HEK293 (cell line): ENCODE measurements around the gene ELL2.

Experiments used
- CTCF ChIA-PET: fragments of 350-600 bp; formaldehyde crosslinking; extraction: SDS; loops from one replicate; lab custom pipeline; 2021; ENCODE audit warnings: antibody characterized with exemption; lab: Yijun Ruan, JAX
- POLR2A ChIA-PET: fragments of 300-600 bp; formaldehyde crosslinking; extraction: SDS; loops from one replicate; lab custom pipeline; 2020; ENCODE audit warnings: antibody characterized with exemption, inconsistent platforms; lab: Yijun Ruan, JAX
- H3K27ac ChIP-seq: fragments of 200-500 bp; sonication (Bioruptor generic); 2 replicates; pipeline ENCODE4 v1.5.1; 2014; ENCODE audit warnings: low read depth, low read length, control low read depth, inconsistent platforms; ENCODE audit errors: extremely low read depth
- H3K36me3 ChIP-seq, 2 experiments: fragments of 200-500 bp in 1 of 2; sonication (Bioruptor generic) in 1 of 2; 1 replicate in 1 of 2; 2 replicates in 1 of 2; pipeline ENCODE4 v1.5.1; 2014 to 2017; ENCODE audit warnings: inconsistent platforms in 2 of 2, low read length in 2 of 2; ENCODE audit not compliant: control insufficient read depth in 2 of 2, insufficient read depth in 1 of 2
- H3K4me1 ChIP-seq: fragments of 200-500 bp; sonication (Bioruptor generic); 2 replicates; pipeline ENCODE4 v1.5.1; 2014; ENCODE audit warnings: mild to moderate bottlenecking, low read length, inconsistent platforms; ENCODE audit not compliant: control insufficient read depth, insufficient read depth
- H3K4me3 ChIP-seq: 2 replicates; pipeline ENCODE4 v1.5.1; 2011; ENCODE audit warnings: low read depth, mild to moderate bottlenecking, control low read depth, low read length, moderate library complexity
- H3K9me3 ChIP-seq: fragments of 200-500 bp; sonication (Bioruptor generic); 2 replicates; pipeline ENCODE4 v1.5.1; 2014; ENCODE audit warnings: low read depth, low read length, inconsistent platforms; ENCODE audit not compliant: control insufficient read depth, insufficient read depth
- AEBP2 ChIP-seq: fragments of 450-650 bp; formaldehyde crosslinking; IDR thresholded peaks from 2 replicates; pipeline ENCODE4 v1.5.1; 2016; ENCODE audit warnings: missing biosample characterization, missing genetic modification characterization, borderline replicate concordance
- EGR2 ChIP-seq: fragments of 450-650 bp; formaldehyde crosslinking; IDR thresholded peaks from 2 replicates; pipeline ENCODE4 v1.5.1; 2016; ENCODE audit warnings: low read depth, missing biosample characterization, missing genetic modification characterization
- REPIN1 ChIP-seq: fragments of 450-650 bp; formaldehyde crosslinking; IDR thresholded peaks from 2 replicates; pipeline ENCODE4 v1.5.1; 2017; ENCODE audit warnings: missing biosample characterization, missing genetic modification characterization, low read depth
- TCF7L2 ChIP-seq: IDR thresholded peaks from 2 replicates; pipeline ENCODE4 v1.6.1; 2011; ENCODE audit warnings: low read depth, mild to moderate bottlenecking, inconsistent platforms, low read length, moderate library complexity, borderline replicate concordance
- TRIM28 ChIP-seq: IDR thresholded peaks from 2 replicates; pipeline ENCODE4 v1.6.1; 2011; ENCODE audit warnings: low read length, control low read depth, borderline replicate concordance
- ZFHX2 ChIP-seq: fragments of 450-650 bp; formaldehyde crosslinking; conservative IDR thresholded peaks from 2 replicates; pipeline ENCODE4 v1.5.1; 2016; ENCODE audit warnings: missing biosample characterization, missing genetic modification characterization
- ZNF121 ChIP-seq: fragments of 450-650 bp; formaldehyde crosslinking; IDR thresholded peaks from 2 replicates; pipeline ENCODE4 v1.5.1; 2016; ENCODE audit warnings: missing biosample characterization, missing genetic modification characterization
- ZNF132 ChIP-seq: fragments of 450-650 bp; formaldehyde crosslinking; IDR thresholded peaks from 2 replicates; pipeline ENCODE4 v1.5.1; 2017; ENCODE audit warnings: missing biosample characterization, missing genetic modification characterization, borderline replicate concordance
- ZNF211 ChIP-seq: fragments of 450-650 bp; formaldehyde crosslinking; IDR thresholded peaks from 2 replicates; pipeline ENCODE4 v1.5.1; 2016; ENCODE audit warnings: low read depth, missing biosample characterization, missing genetic modification characterization
- ZNF214 ChIP-seq: fragments of 450-650 bp; formaldehyde crosslinking; IDR thresholded peaks from 2 replicates; pipeline ENCODE4 v1.5.1; 2017; ENCODE audit warnings: missing biosample characterization, mild to moderate bottlenecking, missing genetic modification characterization, borderline replicate concordance
- ZNF280C ChIP-seq: fragments of 450-650 bp; formaldehyde crosslinking; IDR thresholded peaks from 2 replicates; pipeline ENCODE4 v1.5.1; 2016; ENCODE audit warnings: missing biosample characterization, missing genetic modification characterization
- ZNF311 ChIP-seq: fragments of 450-650 bp; formaldehyde crosslinking; IDR thresholded peaks from 2 replicates; pipeline ENCODE4 v1.5.1; 2017; ENCODE audit warnings: missing biosample characterization, missing genetic modification characterization, borderline replicate concordance
- ZNF335 ChIP-seq: fragments of 450-650 bp; formaldehyde crosslinking; conservative IDR thresholded peaks from 2 replicates; pipeline ENCODE4 v1.5.1; 2016; ENCODE audit warnings: missing biosample characterization, missing genetic modification characterization
- ZNF350 ChIP-seq: fragments of 450-650 bp; formaldehyde crosslinking; IDR thresholded peaks from 2 replicates; pipeline ENCODE4 v1.5.0; 2017; ENCODE audit warnings: missing biosample characterization, mild to moderate bottlenecking, missing genetic modification characterization
- ZNF366 ChIP-seq: fragments of 450-650 bp; formaldehyde crosslinking; conservative IDR thresholded peaks from 2 replicates; pipeline ENCODE4 v1.5.1; 2016; ENCODE audit warnings: missing biosample characterization, missing genetic modification characterization
- ZNF423 ChIP-seq: fragments of 450-650 bp; formaldehyde crosslinking; IDR thresholded peaks from 2 replicates; pipeline ENCODE4 v1.5.1; 2016; ENCODE audit warnings: missing biosample characterization, missing genetic modification characterization
- ZNF426 ChIP-seq: fragments of 450-650 bp; formaldehyde crosslinking; IDR thresholded peaks from 2 replicates; pipeline ENCODE4 v1.5.1; 2017; ENCODE audit warnings: missing biosample characterization, missing genetic modification characterization, mild to moderate bottlenecking, inconsistent platforms, moderate library complexity
- ZNF544 ChIP-seq: fragments of 450-650 bp; formaldehyde crosslinking; IDR thresholded peaks from 2 replicates; pipeline ENCODE4 v1.5.0; 2017; ENCODE audit warnings: missing biosample characterization, missing genetic modification characterization
- ZNF561 ChIP-seq: fragments of 450-650 bp; IDR thresholded peaks from 2 replicates; pipeline ENCODE4 v1.5.1; 2018; ENCODE audit warnings: missing biosample characterization, missing genetic modification characterization, borderline replicate concordance
- ZNF623 ChIP-seq: fragments of 450-650 bp; formaldehyde crosslinking; IDR thresholded peaks from 2 replicates; pipeline ENCODE4 v1.5.1; 2016; ENCODE audit warnings: missing biosample characterization, missing genetic modification characterization
- ZNF768 ChIP-seq: fragments of 450-650 bp; formaldehyde crosslinking; IDR thresholded peaks from 2 replicates; pipeline ENCODE4 v1.5.1; 2018; ENCODE audit warnings: missing biosample characterization, mild to moderate bottlenecking, missing genetic modification characterization
- ZNF830 ChIP-seq: fragments of 450-650 bp; IDR thresholded peaks from 2 replicates; pipeline ENCODE4 v1.5.0; 2018; ENCODE audit warnings: missing biosample characterization, missing genetic modification characterization, low read depth, mild to moderate bottlenecking, moderate library complexity
- TF ChIP-seq, protein P1 (sequence below): fragments of 450-650 bp; formaldehyde crosslinking; IDR thresholded peaks from 2 replicates; pipeline ENCODE4 v1.5.1; 2016; ENCODE audit warnings: missing biosample characterization, missing genetic modification characterization
- TF ChIP-seq, protein P2 (sequence below): fragments of 450-650 bp; formaldehyde crosslinking; IDR thresholded peaks from 2 replicates; pipeline ENCODE4 v1.5.1; 2016; ENCODE audit warnings: missing biosample characterization, missing genetic modification characterization
- TF ChIP-seq, protein P3 (sequence below): fragments of 450-650 bp; formaldehyde crosslinking; IDR thresholded peaks from 2 replicates; pipeline ENCODE4; 2016; ENCODE audit warnings: missing biosample characterization, missing genetic modification characterization

ELL2 gene

GRCh38 chr5:95850391-95850894, 111.2 kb downstream of the ELL2 start:
- no peaks in the 10 kb centered on the region for H3K4me1 ChIP-seq
- TF ChIP-seq TRIM28 (no peak), ZNF366 (tag by site-specific recombination) (no peak), ZNF335 (tag by site-specific recombination) (no peak), ZNF544 (no peak), ZFHX2 (no peak), ZNF214 (tag by site-specific recombination) (no peak), ZNF768 (tag by site-specific recombination) (no peak), TCF7L2 (no peak), ZNF830 (no peak), ZNF350 (tag by site-specific recombination) (no peak), ZNF423 (tag by site-specific recombination) (no peak), ZNF561 (no peak)
- TF ChIP-seq, protein P1, sequence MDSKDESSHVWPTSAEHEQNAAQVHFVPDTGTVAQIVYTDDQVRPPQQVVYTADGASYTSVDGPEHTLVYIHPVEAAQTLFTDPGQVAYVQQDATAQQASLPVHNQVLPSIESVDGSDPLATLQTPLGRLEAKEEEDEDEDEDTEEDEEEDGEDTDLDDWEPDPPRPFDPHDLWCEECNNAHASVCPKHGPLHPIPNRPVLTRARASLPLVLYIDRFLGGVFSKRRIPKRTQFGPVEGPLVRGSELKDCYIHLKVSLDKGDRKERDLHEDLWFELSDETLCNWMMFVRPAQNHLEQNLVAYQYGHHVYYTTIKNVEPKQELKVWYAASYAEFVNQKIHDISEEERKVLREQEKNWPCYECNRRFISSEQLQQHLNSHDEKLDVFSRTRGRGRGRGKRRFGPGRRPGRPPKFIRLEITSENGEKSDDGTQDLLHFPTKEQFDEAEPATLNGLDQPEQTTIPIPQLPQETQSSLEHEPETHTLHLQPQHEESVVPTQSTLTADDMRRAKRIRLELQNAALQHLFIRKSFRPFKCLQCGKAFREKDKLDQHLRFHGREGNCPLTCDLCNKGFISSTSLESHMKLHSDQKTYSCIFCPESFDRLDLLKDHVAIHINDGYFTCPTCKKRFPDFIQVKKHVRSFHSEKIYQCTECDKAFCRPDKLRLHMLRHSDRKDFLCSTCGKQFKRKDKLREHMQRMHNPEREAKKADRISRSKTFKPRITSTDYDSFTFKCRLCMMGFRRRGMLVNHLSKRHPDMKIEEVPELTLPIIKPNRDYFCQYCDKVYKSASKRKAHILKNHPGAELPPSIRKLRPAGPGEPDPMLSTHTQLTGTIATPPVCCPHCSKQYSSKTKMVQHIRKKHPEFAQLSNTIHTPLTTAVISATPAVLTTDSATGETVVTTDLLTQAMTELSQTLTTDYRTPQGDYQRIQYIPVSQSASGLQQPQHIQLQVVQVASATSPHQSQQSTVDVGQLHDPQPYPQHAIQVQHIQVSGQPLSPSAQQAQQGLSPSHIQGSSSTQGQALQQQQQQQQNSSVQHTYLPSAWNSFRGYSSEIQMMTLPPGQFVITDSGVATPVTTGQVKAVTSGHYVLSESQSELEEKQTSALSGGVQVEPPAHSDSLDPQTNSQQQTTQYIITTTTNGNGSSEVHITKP (tag by site-specific recombination), result no peak
- TF ChIP-seq, protein P2, sequence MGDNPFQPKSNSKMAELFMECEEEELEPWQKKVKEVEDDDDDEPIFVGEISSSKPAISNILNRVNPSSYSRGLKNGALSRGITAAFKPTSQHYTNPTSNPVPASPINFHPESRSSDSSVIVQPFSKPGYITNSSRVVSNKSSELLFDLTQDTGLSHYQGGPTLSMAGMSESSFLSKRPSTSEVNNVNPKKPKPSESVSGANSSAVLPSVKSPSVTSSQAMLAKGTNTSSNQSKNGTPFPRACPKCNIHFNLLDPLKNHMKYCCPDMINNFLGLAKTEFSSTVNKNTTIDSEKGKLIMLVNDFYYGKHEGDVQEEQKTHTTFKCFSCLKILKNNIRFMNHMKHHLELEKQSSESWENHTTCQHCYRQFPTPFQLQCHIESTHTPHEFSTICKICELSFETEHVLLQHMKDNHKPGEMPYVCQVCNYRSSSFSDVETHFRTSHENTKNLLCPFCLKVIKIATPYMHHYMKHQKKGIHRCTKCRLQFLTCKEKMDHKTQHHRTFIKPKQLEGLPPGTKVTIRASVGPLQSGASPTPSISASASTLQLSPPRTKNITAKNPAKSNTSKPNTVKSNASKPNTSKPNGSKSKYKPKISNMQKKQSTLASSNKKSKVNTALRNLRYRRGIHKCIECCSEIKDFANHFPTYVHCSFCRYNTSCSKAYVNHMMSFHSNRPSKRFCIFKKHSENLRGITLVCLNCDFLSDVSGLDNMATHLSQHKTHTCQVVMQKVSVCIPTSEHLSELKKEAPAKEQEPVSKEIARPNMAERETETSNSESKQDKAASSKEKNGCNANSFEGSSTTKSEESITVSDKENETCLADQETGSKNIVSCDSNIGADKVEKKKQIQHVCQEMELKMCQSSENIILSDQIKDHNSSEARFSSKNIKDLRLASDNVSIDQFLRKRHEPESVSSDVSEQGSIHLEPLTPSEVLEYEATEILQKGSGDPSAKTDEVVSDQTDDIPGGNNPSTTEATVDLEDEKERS, result no peak
- TF ChIP-seq, protein P3, sequence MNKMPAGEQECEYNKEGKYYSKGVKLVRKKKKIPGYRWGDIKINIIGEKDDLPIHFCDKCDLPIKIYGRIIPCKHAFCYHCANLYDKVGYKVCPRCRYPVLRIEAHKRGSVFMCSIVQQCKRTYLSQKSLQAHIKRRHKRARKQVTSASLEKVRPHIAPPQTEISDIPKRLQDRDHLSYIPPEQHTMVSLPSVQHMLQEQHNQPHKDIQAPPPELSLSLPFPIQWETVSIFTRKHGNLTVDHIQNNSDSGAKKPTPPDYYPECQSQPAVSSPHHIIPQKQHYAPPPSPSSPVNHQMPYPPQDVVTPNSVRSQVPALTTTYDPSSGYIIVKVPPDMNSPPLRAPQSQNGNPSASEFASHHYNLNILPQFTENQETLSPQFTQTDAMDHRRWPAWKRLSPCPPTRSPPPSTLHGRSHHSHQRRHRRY, result no peak
- POLR2A ChIA-PET, result no interaction called here
- H3K4me3 ChIP-seq, result no peak overlapping the region
- CTCF ChIA-PET, result interaction anchor here (0.6 to 6.5 kb wide), 6 partner anchors 9 to 347 kb away, joined by 3 to 86 read pairs (median 3); partner anchors contain the start of gene RFESD
- H3K27ac ChIP-seq, result no peak overlapping the region
- H3K9me3 ChIP-seq, result no peaks in the 10 kb centered on the region
- H3K36me3 ChIP-seq, result no peaks in the 10 kb centered on the region

GRCh38 chr5:95848701-95849100, 113.0 kb downstream of the ELL2 start:
- H3K4me1 ChIP-seq, result no peaks in the 10 kb centered on the region
- H3K36me3 ChIP-seq, result no peaks in the 10 kb centered on the region
- ChIA-PET CTCF (interaction anchor here (0.6 to 6.5 kb wide), 10 partner anchors 11 to 609 kb away, joined by 3 to 86 read pairs (median 5); partner anchors contain the start of genes GLRX and RFESD), POLR2A (no interaction called here)
- H3K4me3 ChIP-seq, result no peak overlapping the region
- no peaks in the 10 kb centered on the region for H3K9me3 ChIP-seq
- no peak overlapping the region for H3K27ac ChIP-seq
- TF ChIP-seq ZNF426 (tag by site-specific recombination) (no peak), ZNF311 (tag by site-specific recombination) (no peak), ZNF623 (tag by site-specific recombination) (no peak), EGR2 (tag by site-specific recombination) (no peak), REPIN1 (tag by site-specific recombination) (no peak), ZNF280C (no peak), ZNF350 (tag by site-specific recombination) (no peak), ZNF132 (tag by site-specific recombination) (no peak), ZNF121 (tag by site-specific recombination) (no peak), ZNF211 (tag by site-specific recombination) (no peak), AEBP2 (tag by site-specific recombination) (no peak)
